Fibroblast of skin of left biceps (primary cell): Measurements from ENCODE around the gene KRAS.
"Not testable (repeated sequence)": the region's sequence is repeated elsewhere in the genome, so short reads cannot be mapped to it uniquely, and the experiment has no call there.

Experiments used
- DNase-seq, 2 experiments: peaks; one replicate each; pipeline ENCODE4 v3.0.0-alpha.2; 2013; ENCODE audit warnings: low read depth in 2 of 2

The KRAS gene

GRCh38 chr12:25250744-25251730 is at the start of gene KRAS:
KRAS (minus strand) TSS chr12:25250929.
- peak; percentile 96 to 97 for DNase-seq

DNA sequence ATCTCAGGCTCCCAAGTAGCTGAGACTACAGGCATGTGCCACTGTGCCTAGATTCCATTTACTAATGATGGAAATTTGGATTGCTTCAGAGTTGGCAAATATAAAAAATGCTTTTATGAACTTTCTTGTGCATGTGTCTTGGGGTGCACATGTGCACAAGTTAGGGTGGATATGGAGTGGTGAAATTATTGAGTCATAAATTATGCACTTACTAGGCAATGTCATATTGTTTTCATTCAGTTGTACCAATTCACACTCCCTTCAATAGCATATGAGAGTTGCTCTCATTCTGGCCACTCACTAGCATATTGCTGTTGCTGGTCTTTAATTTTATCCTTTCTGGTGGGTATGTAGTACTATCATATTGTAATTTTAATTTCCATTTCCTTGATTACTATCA is 45.7 kb upstream of the KRAS start:
- no peak for DNase-seq

GRCh38 chr12:25295361-25295760 is 44.6 kb upstream of the KRAS start:
- peak in 1 of 2 experiments; percentile 33 for DNase-seq

GRCh38 chr12:25293653-25294052 is 42.9 kb upstream of the KRAS start:
- no peak for DNase-seq

DNA sequence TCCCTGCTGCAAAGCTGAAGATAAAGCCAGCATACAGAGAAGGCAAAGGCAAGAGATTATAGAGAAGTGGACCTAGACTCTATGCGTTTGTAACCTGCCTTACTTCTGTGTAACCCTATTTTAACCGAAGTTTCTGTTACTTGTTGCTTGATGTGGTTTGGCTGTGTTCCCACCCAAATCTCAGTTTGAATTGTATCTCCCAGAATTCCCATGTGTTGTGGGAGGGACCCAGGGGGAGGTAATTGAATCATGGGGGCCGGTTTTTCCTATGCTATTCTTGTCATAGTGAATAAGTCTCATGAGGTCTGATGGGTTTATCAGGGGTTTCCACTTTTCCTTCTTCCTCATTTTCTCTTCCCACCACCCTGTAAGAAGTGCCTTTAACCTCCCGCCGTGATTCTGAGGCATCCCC is 42.1 kb upstream of the KRAS start:
- not testable (repeated sequence) for DNase-seq

GRCh38 chr12:25287610-25288009 is 36.9 kb upstream of the KRAS start:
- no peak for DNase-seq

GRCh38 chr12:25286837-25287236 is 36.1 kb upstream of the KRAS start:
- DNase-seq = no peak

DNA sequence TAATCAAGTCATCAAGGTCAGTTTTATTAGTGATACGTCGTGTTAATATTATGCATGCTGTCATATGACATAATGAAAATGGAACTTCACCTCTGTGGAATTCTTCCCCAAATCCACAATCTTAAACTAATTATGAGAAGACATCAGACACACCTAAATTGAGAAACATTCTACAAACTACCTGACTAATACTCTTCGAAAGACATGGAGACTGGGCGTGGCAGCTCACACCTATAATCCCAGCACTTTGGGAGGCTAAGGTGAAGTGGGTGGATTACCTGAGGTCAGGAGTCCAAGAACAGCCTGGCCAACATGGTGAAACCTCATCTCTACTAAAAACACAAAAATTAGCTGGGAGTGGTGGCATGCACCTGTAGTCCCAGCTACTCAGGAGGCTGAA is 33.3 kb upstream of the KRAS start:
- DNase-seq = no peak

GRCh38 chr12:25283006-25283405 is 32.3 kb upstream of the KRAS start:
- no peak for DNase-seq

DNA sequence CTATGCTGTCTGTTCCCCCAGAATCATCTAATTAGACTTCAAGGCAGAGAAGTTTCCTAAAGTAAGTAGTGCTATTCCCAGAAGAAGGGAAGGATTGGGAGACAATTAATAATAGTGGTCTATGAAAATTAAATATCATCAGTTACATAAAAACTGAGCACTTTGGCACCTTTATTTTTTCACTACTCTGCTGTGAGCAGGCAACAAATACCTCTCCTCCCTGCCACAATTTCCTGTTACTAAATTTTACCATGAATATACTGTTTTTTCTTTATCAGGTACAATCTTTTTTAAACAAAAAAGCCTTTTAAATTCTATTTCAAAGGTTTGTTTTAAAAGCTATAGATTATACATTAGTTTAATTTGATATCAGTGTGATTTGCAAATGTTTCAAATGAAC is 29.4 kb upstream of the KRAS start:
- no peak for DNase-seq

DNA sequence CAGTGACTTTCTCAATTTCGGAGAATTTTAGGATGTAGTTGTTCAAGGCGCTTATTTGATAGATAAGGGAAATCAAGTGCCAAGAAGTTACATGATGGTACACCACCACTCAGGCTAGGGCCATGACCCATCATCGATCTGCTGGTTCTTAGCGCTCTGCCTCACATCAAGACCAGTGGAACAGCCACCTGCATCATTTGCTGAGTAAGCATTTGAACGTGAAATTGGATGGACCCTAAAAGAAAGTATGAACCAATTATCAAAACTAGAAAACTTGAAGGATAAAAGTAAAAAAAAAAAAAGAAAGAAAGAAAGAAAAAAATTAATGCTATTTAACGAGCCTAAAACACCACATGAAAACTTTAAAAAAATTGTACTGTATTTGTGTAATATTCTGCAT is 27.5 kb upstream of the KRAS start:
- no peak for DNase-seq

DNA sequence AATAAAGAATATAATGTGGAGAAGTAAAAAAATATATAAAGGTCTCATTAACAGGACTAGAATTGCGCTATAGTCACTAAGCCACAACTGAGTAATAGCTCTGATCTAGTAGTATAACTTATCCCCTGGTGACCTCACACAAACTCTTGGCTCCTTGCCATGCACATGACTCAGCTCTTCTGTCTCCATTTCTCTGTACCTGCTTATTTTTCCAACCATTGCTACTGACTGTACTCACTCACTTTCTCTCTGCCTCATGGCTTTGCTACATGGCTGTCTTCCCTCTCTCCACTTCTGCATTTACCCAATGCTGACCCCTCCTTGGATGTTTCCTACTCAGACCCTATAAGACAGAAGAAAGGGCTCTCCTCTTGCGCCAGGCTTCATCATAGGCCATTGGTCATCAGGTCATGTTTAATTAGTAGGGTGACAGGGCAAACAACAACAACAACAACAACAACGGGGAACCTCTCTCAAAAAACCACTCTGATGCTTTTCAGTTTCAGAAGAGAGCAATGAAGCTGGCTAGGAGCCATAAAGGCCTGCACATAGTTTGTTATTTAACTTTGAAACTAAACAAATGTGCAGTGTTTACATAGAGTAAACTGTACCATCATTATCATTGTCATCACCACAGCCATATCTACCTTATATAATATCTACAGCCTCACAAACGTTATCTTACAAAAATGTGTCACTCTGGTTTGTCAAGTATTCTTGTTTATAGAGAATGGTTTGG is 25.6 kb upstream of the KRAS start:
- peak; percentile 66 to 72 for DNase-seq

GRCh38 chr12:25271486-25272098 is 20.9 kb upstream of the KRAS start:
- no peak for DNase-seq

DNA sequence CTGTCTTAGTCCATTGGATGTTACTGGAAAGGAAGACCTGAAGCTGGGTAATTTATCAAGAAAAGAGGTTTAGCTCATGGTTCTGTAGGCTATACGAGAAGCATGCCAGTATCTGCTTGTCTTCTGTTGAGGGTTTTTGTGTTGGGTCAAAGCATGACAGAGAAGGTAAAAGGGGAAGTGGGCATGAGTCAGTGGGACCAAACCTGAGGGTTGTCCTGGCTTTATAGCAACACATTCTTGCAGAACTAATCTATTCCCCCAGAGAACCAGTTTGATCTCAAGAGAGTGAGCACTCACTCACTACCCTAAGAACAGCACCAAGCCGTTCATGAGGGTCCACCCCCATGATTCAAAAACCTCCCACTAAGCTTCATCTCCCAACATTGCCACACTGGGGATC is 19.0 kb upstream of the KRAS start:
- DNase-seq = no peak

GRCh38 chr12:25266497-25266896 is 15.8 kb upstream of the KRAS start:
- DNase-seq = no peak

DNA sequence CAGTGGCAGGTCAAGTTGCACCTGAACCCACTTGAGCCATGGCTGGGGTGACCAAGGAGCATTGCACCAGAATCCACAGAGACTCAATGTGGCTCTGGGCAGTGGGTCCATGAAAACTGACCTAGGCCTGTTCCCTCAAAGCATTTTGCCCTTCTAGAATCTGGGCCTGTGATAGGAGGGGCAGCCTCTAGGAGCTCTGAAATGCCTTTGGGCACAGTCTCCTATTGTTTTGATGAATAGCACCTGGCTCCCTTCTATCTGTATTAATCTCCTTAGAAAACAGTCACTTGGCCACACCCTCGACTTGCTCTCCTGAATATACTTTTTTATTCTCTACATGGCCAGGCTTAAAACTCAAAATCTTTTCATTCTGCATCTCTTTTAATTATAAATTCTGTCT is 14.1 kb upstream of the KRAS start:
- no peak for DNase-seq

- no peak for DNase-seq
Measured at GRCh38 chr12:25264114-25264513, 13.4 kb upstream of the KRAS start.

DNA sequence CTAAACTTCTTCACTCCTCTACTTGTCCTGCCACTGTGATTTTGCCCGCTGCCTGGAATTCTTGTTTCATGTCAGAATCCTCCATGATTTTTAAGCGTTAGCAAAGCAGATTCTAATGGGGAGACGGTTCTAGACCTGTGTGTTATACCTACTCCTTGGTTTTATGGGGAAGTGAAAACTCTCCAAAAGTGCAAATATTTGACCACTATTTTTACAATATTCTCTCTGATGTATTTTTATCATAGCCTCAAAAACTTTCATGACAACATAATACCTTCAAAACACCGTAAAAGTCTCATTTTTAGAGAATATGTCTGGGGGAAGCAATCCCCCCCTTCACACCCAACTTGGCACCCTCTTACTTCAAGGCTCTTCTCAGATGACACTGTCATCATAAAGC is 12.9 kb upstream of the KRAS start:
- DNase-seq = no peak

GRCh38 chr12:25262389-25263074 is 11.8 kb upstream of the KRAS start:
- no peak for DNase-seq

GRCh38 chr12:25257590-25258324 is 7.0 kb upstream of the KRAS start:
- no peak for DNase-seq

DNA sequence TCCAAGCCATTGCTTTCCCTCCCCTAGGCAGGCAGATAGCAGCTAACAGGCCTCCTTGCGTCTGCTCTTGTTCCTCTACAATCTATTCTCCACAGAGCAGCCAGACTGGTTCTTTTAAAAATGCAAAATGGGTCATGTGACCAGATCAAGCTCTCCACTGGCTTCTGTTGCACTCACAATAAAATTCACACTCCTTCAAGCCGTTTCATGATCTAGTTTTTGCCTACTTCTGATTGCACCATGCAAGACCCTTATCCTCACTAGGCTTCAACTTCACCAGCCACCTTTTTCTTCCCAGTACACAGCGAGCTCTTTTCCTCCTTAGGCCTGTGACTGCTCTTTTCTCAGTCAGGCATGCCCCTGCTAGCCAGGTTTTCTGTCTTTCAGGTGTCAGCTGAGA is 6.1 kb upstream of the KRAS start:
- DNase-seq = no peak
